GM12874 (cell line): ENCODE data around the gene CACNG5.
A peak's percentile ranks its signal among the peaks of the same experiment; 100 is the strongest.

Experiments used
- CTCF ChIP-seq: IDR thresholded peaks from 2 replicates; pipeline ENCODE4 v1.5.1; 2011; ENCODE audit warnings: low read depth, mild to moderate bottlenecking, control low read depth, low read length, moderate library complexity; ENCODE audit not compliant: insufficient read depth

Gene CACNG5

GRCh38 chr17:66849032-66849655, 14.2 kb downstream of the CACNG5 start:
- no peak for TF ChIP-seq CTCF

GRCh38 chr17:66849851-66850580, 15.1 kb downstream of the CACNG5 start:
- TF ChIP-seq CTCF: no peak

GRCh38 chr17:66850692-66851091, 15.8 kb downstream of the CACNG5 start:
- TF ChIP-seq CTCF: no peak

GRCh38 chr17:66855204-66855603, 20.3 kb downstream of the CACNG5 start:
- peak; percentile 29; the same call in 1 of the 2 replicates for TF ChIP-seq CTCF

- no peak for TF ChIP-seq CTCF
These were observed 23.5 kb downstream of the CACNG5 start for GRCh38 chr17:66858226-66859083.

GRCh38 chr17:66859353-66859752, 24.4 kb downstream of the CACNG5 start:
- no peak for TF ChIP-seq CTCF

- no peak for TF ChIP-seq CTCF
These were observed 25.3 kb downstream of the CACNG5 start for GRCh38 chr17:66860204-66860603.
